ENCODE results near the gene CCDC138. TPM values are rescaled to one million over a fixed set of nuclear protein-coding genes. Genes with fewer than 3 reads are reported as not detected.
A peak's percentile ranks its signal among the peaks of the same experiment; 100 is the strongest.

CCDC138 gene
- total RNA-seq, 1 experiment from 2014 or later: 4.3 TPM

GRCh38 chr2:108925286-108925685 is 138.7 kb downstream of the CCDC138 start:
- TF ChIP-seq CTCF (IDR thresholded peaks at IDR 0.05; ENCODE audit: unreplicated experiment): no peak
- H3K27ac Mint-ChIP-seq (ENCODE audit: low read depth, unreplicated experiment): no peak overlapping the region
- peaks cover 19% of the 10 kb centered on the region for H3K4me1 Mint-ChIP-seq (ENCODE audit: insufficient read depth, unreplicated experiment)
- H3K27me3 Mint-ChIP-seq (ENCODE audit: insufficient read depth, unreplicated experiment): peaks cover 17% of the 10 kb centered on the region
- POLR2A ChIA-PET: no interaction called here
- no peaks in the 10 kb centered on the region for H3K36me3 Mint-ChIP-seq (ENCODE audit: insufficient read depth, unreplicated experiment)
- DNase-seq (ENCODE audit: unreplicated experiment): no peak
- BruUV-seq (replicated peaks): no TSS peak
- H3K9me3 Mint-ChIP-seq (ENCODE audit: unreplicated experiment): no peaks in the 10 kb centered on the region
- no peak overlapping the region for H3K4me3 Mint-ChIP-seq (ENCODE audit: unreplicated experiment)
- CTCF ChIA-PET: interaction anchor here (1.1 kb wide), 1 partner anchor 66 kb away, joined by 4 read pairs; no protein-coding TSS in a partner anchor
- intact Hi-C loops (cut with micrococcal nuclease): loop anchor here (5.0 kb wide), 1 partner anchor 202 kb away; the partner anchor contains the start of gene SH3RF3

GRCh38 chr2:108925735-108926134 is 139.2 kb downstream of the CCDC138 start:
- Mint-ChIP-seq H3K4me1 (ENCODE audit: insufficient read depth, unreplicated experiment) (peaks cover 19% of the 10 kb centered on the region), H3K27ac (ENCODE audit: low read depth, unreplicated experiment) (no peak overlapping the region), H3K4me3 (ENCODE audit: unreplicated experiment) (no peak overlapping the region), H3K36me3 (ENCODE audit: insufficient read depth, unreplicated experiment) (peaks cover 3% of the 10 kb centered on the region), H3K27me3 (ENCODE audit: insufficient read depth, unreplicated experiment) (peaks cover 15% of the 10 kb centered on the region), H3K9me3 (ENCODE audit: unreplicated experiment) (no peaks in the 10 kb centered on the region)
- intact Hi-C loops (cut with micrococcal nuclease): loop anchor here (5.0 kb wide), 1 partner anchor 202 kb away; the partner anchor contains the start of gene SH3RF3
- POLR2A ChIA-PET: no interaction called here
- DNase-seq (ENCODE audit: unreplicated experiment): peak; percentile 15
- BruUV-seq (replicated peaks): no TSS peak
- CTCF ChIA-PET: interaction anchor here (0.9 to 6.8 kb wide), 3 partner anchors 10 to 66 kb away, joined by 3 to 94 read pairs (median 4); partner anchors contain the start of gene EDAR
- TF ChIP-seq CTCF (IDR thresholded peaks at IDR 0.05; ENCODE audit: unreplicated experiment): no peak

Other genes with a start within 250 kb of the CCDC138 start
- gene RANBP2, start 67.3 kb upstream of the CCDC138 start, total RNA-seq (2022): 52.2 and 57.1 TPM in 2 replicates
- gene EDAR, start 202.4 kb downstream of the CCDC138 start, total RNA-seq (2022): 0.14 and 0.37 TPM in 2 replicates